HG03520 (cell line): Measurements from ENCODE around the gene NPM3.
"Not testable (repeated sequence)": the region's sequence is repeated elsewhere in the genome, so short reads cannot be mapped to it uniquely, and the experiment has no call there.

Experiments
- ATAC-seq: cut with Tn5 transposase; IDR thresholded peaks from one replicate; pipeline ENCODE4 v1.9.1; 2021; ENCODE audit warnings: mild to moderate bottlenecking, moderate library complexity; ENCODE audit not compliant: unreplicated experiment

Gene NPM3

DNA sequence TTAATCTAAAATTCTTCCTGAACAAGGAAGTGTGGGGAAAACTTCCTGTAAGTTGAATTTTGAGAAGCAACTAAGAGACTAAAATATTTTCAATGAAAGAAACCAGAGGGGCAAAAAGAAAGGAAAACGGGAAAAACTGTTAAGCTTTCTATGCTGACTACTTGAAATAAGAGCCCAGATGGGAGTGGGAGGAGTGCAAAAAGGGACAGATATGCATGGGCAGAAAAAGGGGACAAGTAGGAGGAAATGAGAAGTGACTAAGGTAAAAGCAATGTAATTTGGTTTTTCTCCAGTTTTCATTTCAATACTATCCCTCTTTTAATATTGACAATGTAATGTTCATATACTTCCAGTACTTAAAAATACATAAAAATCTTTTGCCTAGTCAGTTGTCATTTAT lies 23.9 kb upstream of the NPM3 start:
- no peak for ATAC-seq

DNA sequence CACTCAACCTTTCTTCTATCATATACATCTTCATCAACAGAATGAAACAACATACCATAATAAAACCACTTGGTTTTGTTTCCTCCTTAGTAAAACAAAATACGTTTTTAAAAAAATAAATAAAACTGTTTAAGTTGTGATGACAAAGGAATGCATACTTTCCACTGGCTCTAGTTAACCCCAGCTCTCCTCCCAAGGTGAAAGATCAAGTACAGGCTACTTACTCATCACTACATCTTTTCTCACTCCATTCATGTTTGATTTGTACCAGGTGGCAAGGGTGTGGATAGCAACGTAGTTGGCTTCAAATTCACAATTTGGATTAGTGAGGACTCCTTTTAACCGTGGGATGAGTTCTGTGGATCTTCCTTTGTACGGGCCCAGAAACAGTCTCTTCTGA lies 20.3 kb upstream of the NPM3 start:
- ATAC-seq, result no peak

DNA sequence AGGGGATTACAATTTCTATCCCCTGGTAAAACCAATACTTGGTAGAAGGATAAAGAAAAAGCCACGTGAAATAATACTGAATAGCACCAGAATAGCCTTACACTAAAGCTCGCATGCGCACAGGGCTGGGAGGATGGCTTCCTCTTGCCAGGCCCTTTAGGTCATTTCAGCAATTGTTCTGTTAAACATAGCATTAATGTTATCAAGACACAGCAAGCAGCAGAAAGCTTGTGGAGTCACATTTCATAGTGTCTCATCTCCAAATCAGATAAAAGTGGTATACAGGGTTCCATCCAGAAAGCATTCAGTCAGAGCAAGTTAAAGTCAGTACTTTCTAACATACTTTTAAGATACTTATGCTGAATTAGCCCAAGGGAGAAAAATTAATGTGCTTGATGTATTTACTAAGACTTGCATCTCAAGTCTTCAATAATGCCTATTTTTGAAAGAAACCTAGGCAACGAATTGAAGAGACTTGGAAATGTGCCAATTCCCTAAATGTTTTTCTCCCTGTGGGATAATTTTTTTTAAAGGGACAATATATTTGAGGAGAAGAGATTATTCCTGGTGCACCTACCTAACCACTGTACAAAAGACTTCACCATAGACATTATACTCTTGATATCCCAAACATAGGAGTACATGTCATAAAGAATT lies 14.3 kb upstream of the NPM3 start:
- ATAC-seq, result no peak

DNA sequence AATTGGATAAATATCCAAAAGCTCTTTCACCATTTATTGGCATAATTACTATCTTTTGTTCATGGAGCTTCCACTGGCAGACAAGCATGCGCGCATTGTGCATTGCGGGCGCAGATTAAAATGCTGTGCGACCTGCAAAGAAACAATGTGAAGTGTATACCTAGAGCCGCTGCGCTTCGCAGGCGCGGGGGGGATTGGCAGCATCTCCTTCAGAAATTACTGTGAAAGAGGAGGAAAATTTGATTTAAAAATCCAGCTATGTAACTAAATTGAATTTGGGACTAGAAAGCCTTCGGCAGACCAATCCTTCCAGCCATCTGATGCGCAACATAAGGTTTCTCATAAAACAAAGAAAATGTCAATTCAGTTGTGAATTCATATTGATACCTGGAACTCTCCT lies 10.3 kb upstream of the NPM3 start:
- no peak for ATAC-seq

DNA sequence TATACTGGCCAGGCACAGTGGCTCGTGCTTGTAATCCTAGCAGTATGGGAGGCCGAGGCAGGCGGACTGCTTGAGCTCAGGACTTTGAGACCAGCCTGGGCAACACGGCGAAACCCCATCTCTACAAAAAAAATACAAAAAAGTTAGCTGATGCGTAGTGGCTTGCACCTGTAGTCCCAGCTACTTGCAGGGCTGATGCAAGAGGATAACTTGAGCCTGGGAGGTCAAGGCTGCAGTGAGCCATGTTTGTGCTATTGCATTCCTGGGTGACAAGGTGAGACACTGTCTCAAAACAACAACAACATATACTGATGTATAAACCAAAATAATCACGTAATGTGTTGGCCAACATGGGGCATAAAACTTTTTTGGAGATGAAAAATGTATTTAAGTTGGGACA lies 6.4 kb upstream of the NPM3 start:
- ATAC-seq, result no peak

DNA sequence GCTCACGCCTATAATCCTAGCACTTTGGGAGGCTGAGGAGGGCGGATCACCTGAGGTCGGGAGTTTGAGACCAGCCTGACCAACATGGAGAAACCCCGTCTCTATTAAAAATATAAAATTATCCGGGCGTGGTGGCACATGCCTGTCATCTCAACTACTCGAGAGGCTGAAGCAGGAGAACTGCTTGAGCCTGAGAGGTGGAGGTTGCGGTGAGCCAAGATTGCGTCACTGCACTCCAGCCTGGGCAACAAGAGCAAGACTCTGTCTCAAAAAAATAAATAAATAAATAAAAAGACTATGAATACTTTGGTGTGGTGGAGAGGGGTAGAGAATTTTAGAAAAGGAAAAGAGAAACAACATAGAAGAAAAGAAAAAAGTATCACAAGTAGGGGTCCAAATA lies 6.0 kb upstream of the NPM3 start:
- not testable (repeated sequence) for ATAC-seq

DNA sequence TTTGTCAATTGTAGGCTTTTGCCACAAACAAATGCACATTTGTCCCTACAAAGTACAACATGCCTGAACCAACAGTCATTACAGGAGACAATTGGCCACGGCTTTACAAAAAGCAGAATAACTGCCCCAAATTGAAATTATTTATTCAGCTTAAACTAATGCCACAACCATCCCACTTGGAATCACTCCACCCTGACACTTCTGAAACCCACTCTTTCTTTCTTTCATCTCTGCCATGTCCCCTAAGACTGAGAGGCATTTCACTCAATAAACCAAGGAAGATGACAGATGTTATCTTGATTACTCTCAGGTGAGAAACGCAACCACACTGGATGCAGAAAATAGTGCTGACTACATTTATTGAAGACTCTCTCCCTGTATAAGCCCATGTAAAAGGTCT lies 2.6 kb upstream of the NPM3 start:
- ATAC-seq, result no peak

DNA sequence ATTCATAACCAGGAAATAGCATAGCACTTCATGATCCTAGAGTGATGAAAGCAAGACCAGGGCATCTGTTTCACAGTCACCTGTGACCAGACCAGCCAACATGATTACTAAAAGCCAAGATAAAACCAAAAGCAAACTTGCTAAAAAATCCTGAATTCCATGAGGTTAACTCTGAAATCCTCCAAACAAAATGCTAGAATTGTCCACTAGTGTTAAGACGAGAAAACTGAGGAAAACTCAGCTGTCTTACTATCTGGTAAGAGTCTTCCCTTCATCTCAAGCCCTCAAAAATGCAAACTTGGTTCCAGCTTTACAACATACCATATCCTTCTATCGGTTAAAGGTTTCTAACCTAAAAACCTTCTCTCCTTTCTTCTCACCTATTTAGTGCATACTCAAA lies 1.3 kb upstream of the NPM3 start:
- no peak for ATAC-seq

DNA sequence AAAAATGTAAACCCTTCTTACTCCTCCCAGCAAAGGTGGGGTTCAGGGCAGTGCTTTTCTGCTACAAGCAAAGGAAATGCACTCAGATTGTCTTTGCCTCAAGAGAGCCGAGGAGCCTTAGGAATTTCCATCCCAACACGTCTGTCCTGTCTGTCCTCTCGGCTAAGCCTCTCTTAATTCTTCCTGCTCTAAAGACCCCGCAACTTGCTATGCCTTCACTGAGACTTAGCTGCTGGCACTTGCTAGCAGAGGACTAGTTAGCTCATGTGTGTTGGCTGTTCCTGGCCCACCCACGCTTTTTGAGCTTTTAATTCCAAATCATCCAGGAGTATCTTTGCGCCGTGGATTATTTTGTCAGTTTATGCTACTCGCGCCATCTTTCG lies 481 bp upstream of the NPM3 start:
- no peak for ATAC-seq

DNA sequence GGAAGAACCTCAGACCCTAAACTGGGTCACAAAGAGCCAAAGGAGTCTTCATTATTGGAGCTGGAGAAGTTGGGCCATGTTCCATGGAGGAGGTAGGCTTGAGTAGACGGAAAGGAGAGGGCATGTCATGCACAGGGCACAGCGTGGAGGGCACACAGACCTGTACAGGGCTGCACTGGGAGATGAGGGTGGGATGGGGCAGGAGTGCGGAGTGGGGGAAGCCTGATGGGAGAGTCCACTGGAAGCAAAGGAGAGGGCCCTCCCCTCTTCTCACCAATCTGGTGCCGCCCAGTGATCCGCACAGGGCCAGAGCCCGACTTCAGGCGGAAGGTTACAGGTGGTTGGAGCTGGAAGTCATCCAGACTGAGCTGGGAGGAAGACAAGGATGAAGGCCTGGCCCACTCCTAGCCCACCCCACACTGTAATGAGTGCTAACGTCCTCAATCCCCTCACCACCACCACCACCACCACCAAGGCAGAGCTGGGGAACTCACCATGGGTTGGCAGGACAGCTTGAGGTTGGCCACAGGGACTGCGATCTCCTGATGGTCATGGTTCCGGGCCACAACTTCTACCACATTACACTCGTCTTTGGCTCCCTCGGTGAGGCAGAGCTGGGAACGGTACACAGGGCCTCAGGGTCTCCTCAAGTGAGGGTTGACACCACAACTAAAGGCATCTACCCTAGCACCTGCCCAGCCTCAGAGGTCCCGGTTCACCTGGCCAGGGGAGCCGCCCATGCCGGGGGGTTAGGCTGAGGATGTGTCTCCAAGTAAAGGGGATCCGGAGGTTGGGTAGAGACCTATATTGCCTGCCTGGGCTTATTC lies 1.0 kb downstream of the NPM3 start:
- no peak for ATAC-seq

DNA sequence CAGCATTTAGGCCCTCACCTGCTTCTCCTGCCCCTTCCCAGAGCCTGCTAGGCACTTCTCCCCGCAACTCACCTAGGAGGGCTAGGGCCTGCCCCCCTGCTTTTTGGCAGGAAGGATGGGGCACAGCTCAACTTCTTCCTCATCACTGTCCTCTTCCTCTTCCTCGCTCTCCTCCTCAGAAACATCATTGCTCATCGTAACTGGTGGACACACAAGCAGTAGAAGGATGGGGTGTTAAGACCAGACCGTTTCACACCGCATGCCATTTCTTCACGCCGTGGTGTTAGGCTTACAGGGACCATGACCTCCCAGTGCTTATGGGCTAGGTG lies 1.6 kb downstream of the NPM3 start:
- no peak for ATAC-seq

DNA sequence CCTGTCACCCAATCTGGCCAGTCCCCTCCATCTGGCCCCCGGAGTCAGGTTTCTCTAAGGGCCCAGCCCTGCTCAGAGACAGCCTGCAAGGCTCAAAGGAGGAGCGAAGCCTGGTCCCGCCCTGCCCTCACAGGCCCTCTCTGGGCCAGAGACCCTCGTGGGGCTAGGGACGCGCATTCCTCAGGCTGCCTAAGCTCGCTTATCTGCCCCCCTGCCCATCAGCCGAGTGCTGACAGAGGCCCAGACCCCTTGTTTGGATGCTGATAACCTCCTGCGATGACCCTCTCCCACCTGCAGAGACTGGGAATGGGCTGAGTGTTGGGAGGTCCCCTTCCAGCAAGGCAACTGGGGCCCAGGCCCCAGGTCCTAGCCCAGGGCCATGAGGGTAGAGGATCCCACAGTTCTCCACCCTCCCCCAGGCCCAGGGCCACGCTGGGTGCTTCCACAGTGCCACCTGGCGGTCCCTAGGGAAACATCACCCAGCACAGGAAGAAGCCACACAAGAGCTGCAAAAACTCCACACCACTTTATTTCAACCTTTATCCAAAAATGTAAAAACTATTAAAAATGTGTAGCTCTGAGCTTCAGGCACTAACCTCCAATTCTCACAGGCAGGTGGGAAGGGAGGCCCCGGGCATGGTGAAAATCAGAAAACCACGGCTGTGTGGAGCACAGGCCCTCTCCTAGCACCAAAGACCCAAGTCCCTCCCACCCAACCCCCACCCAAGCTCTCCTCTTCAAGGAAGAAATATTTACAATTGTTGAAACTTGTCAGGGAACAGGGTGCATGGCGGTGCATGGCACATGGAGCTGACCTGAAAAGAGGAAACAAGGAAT lies 2.2 kb downstream of the NPM3 start:
- no peak for ATAC-seq

DNA sequence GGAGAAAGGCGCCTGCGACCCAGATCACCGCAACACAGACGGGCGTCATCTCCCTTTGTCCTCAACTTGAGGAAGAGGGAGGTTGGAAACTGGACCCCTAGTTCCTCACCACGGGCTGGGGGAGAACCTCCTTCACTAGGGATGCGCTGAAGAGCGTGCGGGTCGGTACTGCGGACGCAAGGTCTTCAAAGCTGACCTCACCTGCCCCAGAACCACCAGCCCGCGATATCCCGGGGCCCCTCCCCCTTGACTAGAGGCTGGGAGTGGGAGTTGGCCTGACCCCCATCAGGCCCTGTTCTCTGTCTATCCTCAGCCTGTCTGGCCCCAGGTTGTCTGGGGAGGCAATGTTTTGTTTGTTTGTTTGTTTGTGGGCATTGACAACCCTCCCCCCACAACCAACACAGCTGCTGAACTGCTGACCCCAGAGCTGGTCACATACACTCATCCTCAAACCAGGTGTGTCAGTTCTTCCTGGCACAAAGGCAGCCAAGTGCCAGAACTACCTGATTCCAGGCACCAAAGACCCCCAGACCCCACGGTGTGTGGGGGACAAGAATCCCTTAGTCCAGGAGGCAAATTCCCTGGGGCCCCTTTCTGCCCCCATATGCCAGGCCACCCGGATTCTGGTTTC lies 2.9 kb downstream of the NPM3 start:
- ATAC-seq, result no peak

DNA sequence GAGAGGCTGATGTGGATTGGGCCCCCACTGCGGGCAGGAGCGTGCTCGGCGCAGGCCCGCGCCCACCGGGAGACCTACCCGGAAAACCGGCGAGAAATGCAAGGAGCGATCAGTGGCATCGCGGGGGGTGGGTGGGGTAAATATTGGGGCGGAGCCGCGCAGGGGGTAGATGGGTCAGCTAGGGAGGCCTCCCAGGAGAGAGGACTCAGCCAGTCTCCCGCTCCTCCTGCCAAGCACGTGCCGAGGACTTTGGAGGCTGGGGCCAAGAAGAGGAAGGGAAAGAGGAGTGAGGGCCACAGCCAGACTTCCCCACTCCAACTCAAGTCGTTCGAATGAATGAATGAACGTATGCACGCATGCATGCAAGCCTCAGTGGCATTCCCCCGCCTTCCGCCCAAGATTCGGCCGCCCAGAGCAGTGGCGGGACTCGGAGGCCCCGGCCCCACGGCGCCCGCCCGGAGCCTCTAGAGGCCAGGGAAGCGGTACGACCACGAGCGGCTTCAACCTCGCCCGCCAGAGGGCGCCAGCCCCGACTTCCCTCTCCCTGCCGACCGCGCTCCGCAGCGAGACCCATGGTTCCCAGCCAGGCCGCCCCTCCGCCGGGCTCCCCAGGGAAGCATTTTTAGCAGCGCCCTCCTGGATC lies 3.6 kb downstream of the NPM3 start:
- ATAC-seq, result no peak

DNA sequence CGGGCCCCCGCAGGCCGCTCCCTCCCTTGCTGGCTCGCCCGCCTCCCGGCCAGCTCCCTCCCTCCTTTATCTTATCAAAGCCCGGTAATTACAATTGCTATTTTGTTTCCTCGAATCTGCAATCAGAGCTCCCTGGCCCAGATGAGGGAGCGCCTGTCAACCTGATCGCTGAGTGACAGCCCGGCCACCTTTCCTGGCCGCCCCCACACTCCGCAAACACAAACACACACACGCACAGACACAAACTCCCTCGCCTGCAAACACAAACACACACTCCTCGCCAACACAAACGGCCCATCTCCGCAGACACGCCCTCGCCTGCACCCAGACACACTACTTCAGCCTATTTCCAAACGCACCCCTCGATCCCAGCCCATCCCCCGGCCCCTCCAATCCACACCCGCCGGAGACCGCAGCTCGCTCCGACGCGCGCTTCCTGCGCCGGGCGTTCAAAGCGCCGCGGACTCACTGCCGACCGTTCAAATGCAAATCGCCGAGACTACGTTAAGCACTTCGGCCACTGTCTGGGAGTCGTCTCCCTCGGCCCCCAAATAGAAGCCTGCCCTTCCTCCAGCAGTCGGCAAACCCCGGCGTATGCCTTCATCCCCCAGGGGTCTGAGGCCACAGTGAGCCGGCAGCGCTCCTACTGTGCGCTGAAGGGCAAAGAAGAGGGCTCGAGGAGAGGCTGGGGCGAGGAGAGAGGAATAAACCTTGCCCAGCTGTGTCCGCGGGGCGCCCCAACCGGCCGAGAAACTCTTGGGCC lies 4.3 kb downstream of the NPM3 start:
- no peak for ATAC-seq

DNA sequence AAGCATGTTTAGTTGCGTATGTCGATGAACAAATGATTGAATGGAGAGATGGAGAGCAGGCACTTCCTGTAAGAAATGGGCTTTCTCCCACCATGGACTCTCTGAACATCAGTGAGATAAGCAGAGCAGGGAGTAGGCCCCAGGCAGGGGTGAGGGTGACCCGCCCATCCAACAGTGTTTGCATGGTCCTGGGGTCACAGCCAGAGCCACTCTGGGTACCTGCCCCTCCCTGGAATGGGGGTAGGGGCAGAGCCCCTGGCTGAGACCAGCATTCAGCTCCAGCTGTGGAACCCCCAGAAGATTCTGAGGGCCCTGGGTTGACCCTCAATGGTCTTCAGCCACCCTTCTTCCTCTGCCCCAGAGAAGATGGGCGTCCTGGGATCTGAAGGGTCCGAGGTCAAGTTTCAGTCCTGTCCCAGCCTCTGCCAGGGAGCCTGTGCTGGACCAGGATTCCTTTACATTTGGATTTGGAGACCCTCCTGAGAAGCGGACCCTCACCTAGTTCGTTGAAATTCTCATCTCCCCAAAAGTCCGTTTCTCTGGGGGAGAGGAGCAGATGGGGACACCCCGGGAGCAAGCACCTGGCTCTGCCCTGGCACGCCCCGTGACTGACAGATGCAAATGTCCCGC lies 5.0 kb downstream of the NPM3 start:
- no peak for ATAC-seq

DNA sequence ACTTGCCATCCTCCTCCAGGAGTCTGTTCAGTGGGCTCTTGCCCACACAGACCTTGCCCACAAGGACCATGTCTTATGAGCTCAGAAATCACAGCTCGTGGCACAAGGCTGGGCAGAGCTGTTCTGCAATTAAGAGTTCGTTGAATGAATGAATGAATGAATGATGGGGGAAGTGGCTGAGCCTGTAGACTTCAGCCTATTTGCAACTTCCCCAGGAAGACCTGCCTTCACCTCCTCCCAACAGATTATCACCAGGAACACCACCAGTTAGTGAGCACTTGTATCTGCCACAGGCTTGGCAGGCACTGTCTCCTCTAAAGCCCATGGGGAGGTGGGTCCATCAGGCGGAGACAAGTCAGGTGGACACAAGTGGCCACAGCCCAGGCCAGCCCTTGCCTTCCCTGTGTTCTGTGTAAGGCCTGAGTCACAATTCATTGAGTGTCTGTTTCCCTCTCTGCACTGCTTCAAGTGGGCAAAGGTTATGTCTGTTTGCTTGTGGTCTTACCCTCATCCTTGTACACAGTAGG lies 5.6 kb downstream of the NPM3 start:
- ATAC-seq, result no peak

DNA sequence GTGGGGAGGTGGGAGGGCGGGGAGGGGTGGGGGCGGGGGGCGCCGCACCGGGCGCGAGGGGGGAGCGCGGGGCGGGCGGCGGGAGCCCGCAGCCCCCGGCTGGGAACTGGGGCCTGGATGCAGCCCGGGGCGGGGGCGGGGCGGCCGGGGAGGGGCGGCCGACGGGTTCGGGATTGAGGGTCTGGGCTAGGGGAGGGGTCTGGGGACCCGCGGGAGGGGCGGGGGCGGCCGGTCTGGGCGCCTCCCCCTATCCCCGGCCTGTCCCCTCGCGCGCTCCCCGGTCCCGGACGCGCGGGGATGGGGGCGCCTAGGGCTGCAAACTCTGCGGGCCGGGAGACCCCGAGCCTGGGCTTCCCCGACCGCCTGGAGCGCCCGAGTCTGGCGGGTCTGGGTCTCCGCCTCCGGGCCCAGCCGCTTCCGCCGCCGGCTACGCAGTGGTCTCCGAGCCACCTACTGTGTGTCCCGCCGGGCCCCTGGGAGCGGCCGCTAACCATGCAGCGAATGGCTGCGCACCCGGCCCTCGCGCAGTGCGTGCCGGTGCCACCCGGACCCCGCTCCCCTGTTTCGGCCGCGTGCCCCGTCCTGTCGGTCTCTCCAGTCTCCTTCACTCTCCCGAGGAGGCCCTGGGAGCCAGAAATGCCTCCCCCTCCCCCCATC lies 7.0 kb downstream of the NPM3 start:
- ATAC-seq, result no peak
